HG03558 (cell line): ENCODE results near the gene FKBP1A.
A peak's percentile ranks its signal among the peaks of the same experiment; 100 is the strongest.
"Not testable (repeated sequence)": the region's sequence is repeated elsewhere in the genome, so short reads cannot be mapped to it uniquely, and the experiment has no call there.

Experiments used
- ATAC-seq: cut with Tn5 transposase; IDR thresholded peaks from one replicate; pipeline ENCODE4 v1.9.1; 2021; ENCODE audit warnings: moderate number of reproducible peaks; ENCODE audit not compliant: unreplicated experiment; ENCODE audit errors: extremely low read depth

FKBP1A gene

DNA sequence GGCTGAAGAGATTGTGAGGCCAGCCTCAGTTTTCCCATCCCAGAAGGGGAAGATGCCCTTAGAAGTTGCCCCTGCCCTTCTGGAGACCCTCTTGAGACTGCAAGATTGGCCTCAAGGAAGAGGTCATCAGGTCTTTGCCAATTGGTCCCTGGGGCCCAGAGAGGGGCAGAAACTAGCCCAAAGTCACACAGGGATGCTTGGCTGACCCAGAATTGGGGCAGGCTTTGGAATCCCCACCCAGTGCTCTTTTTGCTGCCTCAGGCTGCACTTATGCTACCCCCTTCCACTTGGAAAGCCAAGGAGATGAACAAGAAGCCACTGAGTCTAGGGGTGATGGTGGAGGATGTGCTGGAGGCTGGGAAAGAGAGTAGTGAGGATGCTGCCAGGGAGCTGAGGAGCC lies 24.9 kb upstream of the FKBP1A start:
- no peak for ATAC-seq

DNA sequence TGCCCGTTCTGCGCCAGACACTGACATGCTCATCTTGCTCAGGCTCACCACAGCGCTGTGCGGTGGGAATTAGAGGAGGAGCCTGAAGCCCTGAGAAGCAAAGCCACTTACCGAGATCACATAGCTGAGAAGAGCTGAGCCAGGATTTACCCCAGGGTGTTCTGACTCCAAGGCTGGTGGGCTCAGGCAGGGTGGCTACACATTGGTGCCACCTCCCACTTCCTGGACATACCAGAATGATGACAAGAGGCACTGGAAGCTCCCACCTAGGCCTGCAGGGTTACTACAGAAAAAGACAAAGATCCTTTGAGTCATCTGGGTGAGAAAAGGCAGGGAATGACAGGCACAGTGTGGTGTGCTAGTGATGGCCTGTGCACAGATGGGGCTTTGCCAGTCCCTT lies 24.4 kb upstream of the FKBP1A start:
- no peak for ATAC-seq

DNA sequence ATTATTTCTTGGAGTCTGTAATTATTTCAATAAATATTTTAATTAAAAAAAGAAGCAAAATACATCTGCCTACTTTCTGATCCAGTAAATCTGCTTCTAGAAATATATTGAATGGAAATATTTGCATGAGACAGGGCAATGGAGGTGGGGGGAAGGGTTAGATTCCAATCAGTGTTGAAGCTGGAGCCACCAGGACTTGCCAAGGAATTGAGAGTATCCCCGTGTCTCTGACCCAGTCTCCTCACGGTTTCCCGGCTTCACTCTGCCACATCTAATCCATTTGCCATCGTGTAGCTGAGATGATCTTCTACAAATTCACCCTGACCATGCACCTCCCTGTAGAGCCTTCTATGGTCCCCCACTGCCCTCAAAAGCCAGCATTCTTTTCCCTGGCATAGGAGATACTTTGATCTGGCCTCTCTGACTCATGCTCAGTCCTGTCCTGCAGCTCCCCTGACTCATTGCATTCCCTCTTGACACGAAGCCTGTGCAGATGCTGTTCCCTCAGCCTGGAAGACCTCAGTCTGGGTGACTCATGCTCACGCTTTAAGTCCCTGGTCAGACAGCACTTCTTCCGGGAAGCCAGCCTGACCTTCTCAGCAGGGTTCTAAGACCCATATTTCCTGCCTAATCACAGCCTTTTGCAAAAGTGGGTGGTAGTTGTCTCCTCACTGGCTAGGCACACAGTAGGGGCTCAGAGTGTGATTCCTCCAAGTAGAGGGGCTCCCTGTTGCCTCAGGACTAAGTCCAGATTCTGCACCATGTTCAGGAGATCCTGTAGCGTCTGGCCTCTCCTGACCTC lies 23.0 kb upstream of the FKBP1A start:
- ATAC-seq: no peak

DNA sequence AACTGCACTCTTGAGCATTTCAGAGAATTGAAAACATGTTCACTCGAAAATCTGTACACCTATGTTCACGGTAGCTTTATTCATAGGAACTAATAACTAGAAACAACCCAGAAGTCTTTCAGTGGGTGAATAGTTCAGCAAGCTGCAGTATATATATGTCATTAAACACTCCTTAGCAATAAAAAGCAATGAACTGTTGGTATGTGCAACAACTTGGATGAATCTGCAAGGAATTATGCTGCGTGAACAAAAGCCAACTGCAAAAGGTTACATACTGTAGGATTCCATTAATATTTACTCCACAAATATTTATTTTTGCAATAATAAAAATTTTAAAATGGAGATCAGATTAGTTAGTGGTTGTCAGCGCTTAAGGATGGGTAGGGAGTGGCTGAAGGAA lies 22.1 kb upstream of the FKBP1A start:
- ATAC-seq: no peak

DNA sequence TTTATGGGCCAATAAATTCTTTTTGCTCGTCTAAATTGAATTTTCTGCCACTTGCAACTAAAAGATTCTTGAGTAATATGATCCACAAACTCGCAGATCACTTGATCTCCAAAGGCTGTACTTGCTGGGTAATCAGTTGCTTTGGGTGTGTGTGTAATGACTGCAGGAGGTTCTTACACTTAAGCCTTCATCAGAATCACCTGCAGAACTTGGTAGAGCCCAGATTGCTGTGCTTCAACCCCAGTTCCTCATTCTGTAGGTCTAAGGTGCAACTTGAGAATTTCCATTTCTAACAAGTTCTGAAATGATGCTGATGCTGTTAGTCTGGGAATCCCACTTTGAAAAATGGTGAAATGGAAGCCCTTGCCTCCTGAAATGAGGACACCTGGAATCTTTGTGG lies 12.9 kb upstream of the FKBP1A start:
- ATAC-seq: no peak

DNA sequence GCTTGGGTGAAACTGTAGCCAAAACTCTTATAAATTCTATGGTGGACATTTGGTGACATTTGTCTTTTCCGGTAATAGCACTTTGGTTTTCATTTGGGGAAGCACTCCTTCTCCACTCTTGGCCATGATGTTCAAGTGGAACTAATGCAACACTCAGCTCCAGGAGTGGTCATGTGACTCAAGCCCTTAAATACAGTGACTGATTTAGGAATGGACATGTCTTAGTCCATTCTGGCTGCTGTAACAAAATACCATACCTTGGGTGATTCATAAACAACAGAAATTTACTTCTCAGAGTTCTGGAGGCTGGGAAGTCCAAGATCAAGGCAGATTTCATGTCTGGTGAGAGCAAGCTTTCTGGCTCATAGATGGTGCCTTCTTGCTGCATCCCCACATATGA lies 10.8 kb upstream of the FKBP1A start:
- ATAC-seq: no peak

DNA sequence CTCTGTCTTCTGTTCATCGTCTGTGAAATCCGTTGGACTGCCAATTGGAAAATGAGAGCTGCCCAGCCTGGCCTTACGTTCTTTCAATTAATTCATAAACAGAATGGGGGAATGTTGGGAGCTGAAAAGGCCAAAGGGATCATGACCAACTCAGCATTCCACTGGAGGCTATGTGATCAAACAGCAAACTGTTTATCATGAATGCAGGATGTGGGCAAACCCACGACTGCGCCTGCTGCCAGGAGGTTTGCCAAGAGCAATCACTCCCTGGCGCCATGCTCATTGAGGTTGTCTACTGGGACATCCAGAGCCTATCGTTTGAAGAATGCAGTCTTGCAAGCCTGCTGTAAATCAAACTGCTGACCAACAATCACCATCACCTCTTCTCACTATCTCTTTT lies 9.3 kb upstream of the FKBP1A start:
- ATAC-seq: no peak

DNA sequence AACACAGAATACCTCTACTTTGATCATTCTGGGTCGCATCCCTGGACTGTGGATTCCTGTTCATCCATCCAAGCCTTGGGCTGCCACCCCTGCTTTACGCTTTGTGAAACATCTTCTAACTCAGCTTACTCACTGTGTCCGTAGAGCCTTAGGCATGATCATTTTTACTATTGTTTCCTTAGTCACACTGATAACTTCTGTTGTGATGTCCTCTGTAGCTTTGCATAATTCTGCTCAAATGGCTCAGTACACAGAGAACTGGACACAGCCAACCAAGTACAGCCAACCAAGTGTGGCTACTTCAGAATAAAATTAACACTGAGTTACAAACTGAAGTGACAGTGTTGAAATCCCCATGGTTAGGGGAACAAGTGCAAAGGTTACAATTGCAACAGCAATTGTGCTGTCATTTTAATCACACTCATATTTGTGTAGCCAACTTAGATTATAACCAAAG lies 8.6 kb upstream of the FKBP1A start:
- no peak for ATAC-seq

DNA sequence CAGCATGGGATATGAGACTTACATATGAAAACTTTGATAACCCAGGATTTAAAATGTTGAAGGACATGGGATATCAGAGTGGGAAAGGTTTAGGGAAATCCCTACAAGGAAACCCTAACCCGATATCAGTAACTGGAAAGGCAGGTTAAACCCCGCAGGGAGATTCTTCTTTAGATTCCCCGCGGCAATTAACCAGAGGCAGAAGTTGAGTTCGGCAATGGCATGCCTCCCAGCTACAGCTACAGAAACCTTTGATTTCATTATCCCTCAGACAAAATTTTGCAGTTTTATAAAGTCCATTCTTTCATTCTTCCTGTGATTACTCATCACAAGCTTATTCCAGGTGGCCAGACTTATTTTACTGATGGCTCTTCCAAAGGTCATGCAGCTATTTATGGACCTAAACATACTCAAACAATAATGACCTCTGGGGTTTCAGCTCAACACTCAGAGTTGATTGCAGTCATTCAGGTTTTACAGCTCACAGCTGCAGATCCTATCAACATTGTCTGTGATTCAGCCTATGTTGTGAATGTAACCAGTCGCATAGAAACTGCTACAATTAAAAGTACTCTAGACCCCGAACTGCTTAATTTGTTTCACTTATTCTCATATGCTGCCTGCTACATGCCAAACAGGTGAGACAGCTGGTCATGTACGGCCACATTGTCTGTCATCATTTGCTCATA lies 7.0 kb upstream of the FKBP1A start:
- ATAC-seq: not testable (repeated sequence)

DNA sequence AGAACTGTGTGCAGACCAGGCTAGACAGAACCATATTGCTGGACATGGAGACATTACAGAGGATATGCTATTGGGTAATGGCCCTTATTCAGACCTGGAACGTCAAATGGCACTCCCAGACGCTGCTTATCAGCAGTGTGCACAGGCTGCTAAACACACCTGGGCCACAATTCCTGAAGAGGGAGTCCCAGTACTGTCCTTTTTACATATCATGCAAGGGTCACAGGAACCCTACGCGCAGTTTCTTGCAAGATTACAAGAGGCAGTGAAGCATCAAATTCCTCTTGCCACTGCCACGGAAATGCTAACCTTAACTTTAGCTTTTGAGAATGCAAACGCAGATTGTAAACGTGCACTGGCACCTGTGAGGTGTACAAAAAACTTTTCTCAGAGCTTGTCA lies 5.3 kb upstream of the FKBP1A start:
- ATAC-seq: not testable (repeated sequence)

DNA sequence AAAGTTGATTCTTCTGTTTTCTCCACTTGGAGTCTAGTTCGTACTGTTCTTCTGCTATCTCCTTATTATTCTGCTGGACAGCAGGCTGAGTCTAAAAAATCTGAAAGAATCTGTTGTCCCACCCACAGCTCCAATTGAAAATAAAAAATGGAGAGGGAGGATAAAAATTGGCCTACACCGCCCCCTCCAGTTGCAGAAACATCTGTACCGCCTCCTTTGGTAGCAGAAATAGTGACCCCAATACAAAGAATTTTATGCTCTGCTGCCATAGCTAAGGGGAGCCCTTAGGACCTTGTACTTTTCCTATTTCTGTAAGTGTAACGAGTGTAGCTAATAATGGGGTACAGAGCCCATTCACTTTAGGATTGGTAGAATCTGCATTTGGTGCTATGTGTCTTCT lies 4.9 kb upstream of the FKBP1A start:
- ATAC-seq: no peak

DNA sequence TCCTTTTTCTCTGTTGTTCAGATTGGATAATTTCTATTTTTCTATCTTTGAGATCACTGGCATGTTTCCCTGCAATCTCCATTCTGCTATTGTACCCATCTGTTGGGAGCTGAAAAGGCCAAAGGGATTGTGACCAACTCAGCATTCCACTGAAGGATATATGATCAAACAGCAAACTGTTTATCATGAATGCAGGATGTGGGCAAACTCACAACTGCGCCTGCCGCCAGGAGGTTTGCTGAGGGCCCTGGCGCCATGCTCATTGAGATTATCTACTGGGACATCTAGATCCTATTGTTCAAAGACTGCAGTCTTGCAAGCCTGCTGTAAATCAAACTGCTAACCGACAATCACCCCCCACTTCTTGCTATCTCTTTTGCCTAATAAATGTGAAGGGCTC lies 3.8 kb upstream of the FKBP1A start:
- ATAC-seq: no peak

DNA sequence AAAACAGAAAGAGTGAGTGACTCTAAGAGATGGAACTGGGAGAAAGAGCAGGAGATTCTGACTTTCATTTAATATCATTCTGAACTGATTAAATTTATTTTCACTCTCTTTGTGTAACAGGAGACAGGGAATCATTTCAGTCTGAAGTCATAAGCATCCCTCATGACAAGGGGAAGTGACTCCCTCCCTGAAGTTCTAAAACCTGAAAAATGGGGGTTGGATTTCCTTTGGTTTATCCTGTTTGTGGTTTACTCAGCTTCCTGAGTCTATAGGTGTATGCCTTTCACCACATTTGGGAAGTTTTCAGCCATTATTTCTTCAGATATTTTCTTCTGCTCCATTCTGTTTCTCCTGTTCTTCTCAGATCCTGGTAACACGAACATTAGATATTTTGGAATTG lies 3.4 kb upstream of the FKBP1A start:
- no peak for ATAC-seq

DNA sequence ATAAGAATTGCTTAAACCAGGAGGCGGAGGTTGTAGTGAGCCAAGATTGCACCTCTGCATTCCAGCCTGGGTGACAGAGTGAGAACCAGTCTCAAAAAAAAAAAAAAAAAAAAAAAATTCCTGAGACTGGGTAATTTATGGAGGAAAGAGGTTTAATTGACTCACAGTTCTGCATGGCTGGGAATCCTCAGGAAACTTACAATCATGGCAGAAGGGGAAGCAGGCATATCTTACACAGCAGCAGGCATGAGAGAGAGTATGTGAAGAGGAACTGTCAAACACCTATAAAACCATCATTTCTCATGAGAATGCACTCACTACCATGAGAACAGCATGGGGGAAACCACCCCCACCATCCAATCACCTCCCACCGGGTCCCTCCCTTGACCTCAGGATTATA lies 1.8 kb upstream of the FKBP1A start:
- ATAC-seq: no peak

DNA sequence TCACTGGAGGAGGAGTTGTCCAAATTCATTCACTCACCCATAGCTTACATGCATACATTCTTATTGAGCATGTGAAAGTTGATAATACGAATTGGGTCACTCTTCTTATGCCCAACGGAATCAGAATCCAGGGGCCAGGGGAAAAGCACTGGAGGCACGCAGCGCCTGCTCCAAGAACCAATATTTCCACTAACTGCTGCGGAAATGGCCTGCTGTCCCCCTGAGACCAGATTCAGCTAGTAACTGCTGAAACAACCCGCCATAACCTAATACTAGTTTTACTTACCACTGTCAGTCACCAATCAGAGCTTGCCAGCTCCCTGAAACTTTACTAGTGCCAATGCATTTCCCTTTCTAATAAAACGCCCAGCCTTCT lies 641 bp upstream of the FKBP1A start:
- no peak for ATAC-seq

DNA sequence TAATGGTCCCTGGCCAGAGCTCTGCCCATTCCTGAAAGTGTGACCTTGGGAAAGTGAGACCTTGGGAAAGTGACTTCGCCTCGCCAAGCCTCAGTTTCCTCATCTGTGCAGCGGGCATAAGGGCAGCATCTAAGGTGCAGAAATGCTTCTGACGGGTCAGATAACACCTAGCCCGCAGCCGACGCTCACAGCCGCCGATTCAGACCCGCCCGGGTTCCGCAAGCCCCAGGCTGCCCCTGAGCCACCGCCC lies 486 bp downstream of the FKBP1A start:
- peak; percentile 9 for ATAC-seq

DNA sequence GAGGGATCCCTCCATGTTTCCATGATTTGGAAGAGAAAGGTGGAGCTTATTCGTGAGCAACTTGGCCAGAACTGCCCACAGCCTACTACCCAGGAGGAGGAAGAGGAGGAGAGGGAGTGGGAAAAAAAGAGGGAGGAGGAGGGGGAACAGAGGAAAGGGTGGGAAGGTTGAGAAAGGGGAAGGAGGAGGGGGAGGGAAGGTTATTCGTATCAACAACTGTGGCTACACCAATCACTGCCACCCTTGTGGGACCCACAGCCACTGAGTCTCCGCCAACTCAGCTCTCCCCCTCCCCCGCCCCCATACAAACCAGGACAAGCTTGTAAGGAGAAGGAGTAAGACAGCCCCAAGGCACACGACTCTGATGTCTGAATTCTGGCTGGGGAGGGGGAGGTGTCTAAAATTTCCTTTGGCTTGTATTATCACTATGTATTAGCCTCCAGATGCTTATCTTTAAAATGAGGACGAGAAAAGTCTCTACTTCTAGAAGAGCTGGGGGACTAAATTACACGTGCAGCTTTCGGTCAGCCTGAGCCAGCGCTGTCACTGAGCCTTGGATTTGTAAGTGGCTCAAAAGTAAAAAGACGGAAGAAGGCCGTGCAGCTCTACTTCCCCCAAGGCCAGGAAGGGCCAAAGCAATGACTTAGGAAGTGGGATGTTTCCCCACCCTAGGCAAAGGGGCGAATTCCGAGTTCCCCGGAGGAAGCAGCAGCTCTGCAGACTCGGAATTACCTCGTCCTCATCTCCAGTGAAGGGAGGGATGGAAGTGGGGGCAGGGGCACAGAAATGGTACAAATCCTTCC lies 1.0 kb downstream of the FKBP1A start:
- ATAC-seq: no peak

DNA sequence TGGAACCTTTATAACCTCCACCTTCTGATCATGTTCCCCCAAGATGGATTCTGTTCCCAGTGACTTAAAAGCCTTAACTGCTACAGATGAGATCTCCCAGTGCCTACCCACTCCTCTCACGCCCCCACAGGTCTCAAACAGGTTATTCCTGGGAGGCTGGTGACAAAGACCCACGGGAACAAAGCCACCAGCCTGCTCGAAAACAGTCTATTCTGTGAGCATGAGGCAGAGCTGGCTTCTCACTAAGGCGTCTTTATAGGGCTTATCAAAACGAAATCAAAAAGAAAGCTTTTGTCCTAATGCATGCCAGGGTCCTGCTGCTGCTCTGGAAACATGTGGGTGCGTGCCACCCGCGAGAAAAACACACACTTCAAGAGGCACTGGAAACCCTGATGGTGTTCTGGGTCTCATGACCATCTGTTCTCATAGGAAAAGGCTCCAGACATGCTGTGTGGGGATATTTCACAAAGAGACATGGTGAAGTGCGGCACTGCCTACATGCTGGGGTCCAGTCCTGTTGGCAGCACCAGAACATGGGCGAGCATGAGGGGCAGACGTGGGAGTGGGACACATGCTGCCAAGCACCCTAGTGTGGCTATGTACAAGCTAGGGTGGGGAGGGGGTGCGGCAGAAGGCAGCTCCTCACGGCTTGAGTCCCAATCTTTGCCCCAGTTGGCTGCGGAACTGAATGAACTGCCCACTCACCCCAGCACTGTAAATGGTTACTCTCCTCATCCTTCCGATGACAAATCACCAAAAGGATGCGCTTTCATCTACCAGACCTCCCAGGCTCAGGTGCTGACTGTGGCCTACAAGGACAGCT lies 2.1 kb downstream of the FKBP1A start:
- ATAC-seq: no peak

DNA sequence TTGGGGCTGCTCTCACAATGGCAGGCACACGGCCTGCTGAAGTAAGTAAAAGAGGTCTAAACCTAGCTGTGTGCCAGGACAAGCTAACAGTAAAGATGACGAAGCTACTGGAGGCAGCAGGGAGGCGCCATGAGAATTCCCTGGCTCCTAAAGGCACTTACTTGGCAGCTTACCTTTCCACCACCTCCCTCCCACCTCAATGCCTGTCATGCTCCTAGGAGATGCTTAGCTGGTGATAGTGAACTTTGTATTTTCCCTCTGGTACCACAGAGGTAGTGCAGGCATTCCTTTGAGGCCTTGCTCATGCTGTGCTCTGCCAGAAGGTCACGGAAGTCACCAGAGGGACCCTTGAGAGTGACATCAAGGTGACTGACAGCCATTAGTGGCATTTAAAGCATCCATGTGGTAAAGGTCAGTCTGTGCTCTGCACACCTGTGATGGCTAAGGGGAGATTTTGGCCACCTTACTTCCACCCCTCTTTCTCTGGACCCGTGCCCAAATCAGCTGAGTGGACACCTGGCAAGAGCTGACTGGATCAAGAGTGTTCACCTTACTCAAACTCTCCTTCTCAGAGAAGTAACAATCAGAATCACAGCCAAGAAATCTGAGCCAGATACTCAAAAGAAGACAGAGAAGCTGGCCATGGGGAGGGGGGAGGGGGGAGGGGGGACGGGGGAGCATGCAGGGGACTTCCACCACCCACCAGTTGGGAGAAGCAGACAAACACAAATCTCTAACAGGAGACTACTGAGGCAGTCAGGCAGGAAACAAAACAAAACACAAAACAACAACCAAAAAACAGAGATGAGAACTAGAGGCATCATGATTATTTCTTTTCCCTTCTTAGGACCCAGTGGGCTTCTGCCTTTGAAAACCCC lies 2.9 kb downstream of the FKBP1A start:
- ATAC-seq: no peak
